Measurements from ENCODE around the gene RAB2B. TPM values are rescaled to one million over a fixed set of nuclear protein-coding genes. Genes with fewer than 3 reads are reported as not detected.
A peak's percentile ranks its signal among the peaks of the same experiment; 100 is the strongest.

The RAB2B gene
- total RNA-seq, 4 donors from 2014 or later = 20.2 to 24.9 (median 21.5) TPM

DNA sequence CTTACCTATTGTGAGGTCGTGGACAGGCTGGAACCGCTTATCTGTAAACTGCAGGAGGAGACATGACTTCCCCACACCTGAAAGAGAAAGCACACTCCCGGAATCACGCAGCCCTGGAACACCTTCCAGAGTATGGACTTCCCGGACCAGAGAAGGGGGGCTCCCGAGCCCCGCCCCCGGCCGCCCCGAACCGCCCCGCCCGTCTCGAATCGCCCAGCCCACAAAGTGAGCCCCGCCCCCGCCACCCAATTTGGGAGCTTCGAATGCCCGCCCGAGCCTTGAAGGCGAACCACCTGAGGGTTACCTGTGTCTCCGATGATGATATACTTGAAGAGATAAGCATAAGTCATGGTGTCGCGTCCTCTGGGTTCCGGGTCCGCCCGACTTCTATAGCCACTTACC lies 235 bp downstream of the RAB2B start:
- no peaks in the 10 kb centered on the region for H3K27me3 ChIP-seq
- peak; percentile 92 to 95 for DNase-seq (ENCODE audit: low spot score in 2 of 2)
- H3K36me3 ChIP-seq = peaks cover 22% of the 10 kb centered on the region
- whole genome bisulfite sequencing = 0% methylated on average over 23 of the region's 27 CpGs
- no peaks in the 10 kb centered on the region for H3K9me3 ChIP-seq
- TF ChIP-seq EP300 (IDR thresholded peaks at IDR 0.05) (no peak), POLR2AphosphoS5 (IDR thresholded peaks at IDR 0.05) (no peak), POLR2A (IDR thresholded peaks at IDR 0.05) (no peak)
- TF ChIP-seq, protein P1, sequence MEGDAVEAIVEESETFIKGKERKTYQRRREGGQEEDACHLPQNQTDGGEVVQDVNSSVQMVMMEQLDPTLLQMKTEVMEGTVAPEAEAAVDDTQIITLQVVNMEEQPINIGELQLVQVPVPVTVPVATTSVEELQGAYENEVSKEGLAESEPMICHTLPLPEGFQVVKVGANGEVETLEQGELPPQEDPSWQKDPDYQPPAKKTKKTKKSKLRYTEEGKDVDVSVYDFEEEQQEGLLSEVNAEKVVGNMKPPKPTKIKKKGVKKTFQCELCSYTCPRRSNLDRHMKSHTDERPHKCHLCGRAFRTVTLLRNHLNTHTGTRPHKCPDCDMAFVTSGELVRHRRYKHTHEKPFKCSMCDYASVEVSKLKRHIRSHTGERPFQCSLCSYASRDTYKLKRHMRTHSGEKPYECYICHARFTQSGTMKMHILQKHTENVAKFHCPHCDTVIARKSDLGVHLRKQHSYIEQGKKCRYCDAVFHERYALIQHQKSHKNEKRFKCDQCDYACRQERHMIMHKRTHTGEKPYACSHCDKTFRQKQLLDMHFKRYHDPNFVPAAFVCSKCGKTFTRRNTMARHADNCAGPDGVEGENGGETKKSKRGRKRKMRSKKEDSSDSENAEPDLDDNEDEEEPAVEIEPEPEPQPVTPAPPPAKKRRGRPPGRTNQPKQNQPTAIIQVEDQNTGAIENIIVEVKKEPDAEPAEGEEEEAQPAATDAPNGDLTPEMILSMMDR (IDR thresholded peaks at IDR 0.05) = no peak
- H3K4me1 ChIP-seq = peaks cover 25% of the 10 kb centered on the region
- peak overlapping the region; percentile 91 for H3K27ac ChIP-seq
- H3K4me3 ChIP-seq = peak overlapping the region; percentile 79

DNA sequence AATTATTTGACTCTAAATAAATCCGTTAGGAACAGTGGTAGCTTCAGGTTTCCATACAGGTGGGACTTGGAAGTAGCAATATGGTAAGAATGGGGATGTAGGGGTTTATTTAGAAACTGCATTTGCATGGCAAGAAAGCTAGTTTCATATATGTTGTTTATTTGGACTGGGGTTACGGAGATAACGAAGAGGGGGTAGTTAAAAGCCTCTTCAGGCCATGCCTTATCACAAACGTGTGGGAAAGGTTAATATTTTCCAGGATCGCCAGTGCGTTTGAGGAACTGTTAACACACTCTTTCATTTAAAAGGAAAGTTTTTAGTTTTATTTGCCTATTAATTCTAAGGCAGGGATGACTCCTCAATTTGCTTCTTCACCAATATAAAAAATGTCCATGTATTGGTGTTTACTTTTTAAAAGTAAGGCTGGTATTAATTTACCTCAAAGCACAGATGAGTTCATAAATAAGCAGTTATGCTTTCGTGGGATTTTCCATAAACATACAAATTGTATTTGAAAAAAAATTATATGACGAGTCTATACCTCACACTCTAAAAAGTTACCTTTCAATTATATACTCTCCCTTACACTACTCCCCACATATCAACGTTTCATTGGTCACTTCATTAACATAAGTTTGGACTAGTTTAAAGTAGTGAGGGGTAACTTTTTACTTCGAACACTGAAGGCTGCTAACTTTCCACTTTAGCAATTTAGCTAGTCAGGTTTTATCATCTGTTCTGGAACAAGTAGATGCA lies 814 bp downstream of the RAB2B start:
- TF ChIP-seq EP300 (IDR thresholded peaks at IDR 0.05) = no peak
- TF ChIP-seq, protein P1 (IDR thresholded peaks at IDR 0.05) = no peak

DNA sequence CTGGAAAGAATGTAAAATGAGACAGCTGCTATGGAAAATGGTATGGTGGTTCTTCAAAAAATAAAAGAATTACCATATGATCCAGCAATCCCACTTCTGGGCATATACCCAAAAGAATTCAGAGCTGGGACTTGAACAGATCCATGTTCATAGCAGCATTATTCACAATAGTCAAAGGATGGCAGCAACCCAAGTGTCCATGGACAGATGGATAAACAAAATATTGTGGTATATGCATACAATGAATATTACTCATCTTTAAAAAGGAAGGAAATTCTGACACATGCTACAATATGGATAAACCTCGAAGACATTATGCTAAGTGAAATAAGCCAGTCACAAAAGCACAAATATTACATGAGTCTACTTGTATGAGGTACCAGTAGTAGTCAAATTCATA lies 9.1 kb downstream of the RAB2B start:
- 43% methylated on average over 1 of the region's 1 CpG for WGBS
- Histone ChIP-seq H3K4me3 (no peak overlapping the region), H3K4me1 (no peaks in the 10 kb centered on the region), H3K27ac (no peak overlapping the region), H3K36me3 (peaks cover 51% of the 10 kb centered on the region), H3K27me3 (no peaks in the 10 kb centered on the region), H3K9me3 (no peaks in the 10 kb centered on the region)
- no peak for TF ChIP-seq POLR2AphosphoS5 (IDR thresholded peaks at IDR 0.05)
- TF ChIP-seq POLR2A (IDR thresholded peaks at IDR 0.05) = no peak
- no peak for TF ChIP-seq EP300 (IDR thresholded peaks at IDR 0.05)
- TF ChIP-seq, protein P1 (IDR thresholded peaks at IDR 0.05) = no peak
- DNase-seq (ENCODE audit: low spot score in 2 of 2) = no peak

More for the DNA sequence above, 814 bp downstream of the RAB2B start:
- H3K4me3 ChIP-seq = peak overlapping the region; percentile 79
- H3K27me3 ChIP-seq = no peaks in the 10 kb centered on the region
- H3K27ac ChIP-seq = peak overlapping the region; percentile 91
- peaks cover 25% of the 10 kb centered on the region for H3K4me1 ChIP-seq
- peaks cover 19% of the 10 kb centered on the region for H3K36me3 ChIP-seq
- WGBS = 36% methylated on average over 10 of the region's 10 CpGs
- no peaks in the 10 kb centered on the region for H3K9me3 ChIP-seq
- DNase-seq (ENCODE audit: low spot score in 2 of 2) = no peak

GRCh38 chr14:21455912-21456667 lies 20.7 kb downstream of the RAB2B start, which contains the start of gene CHD8:
Gene CHD8, minus strand, starts transcription at chr14:21456123. Its CDS starts 24,480 bp downstream, at chr14:21431643.
- Histone ChIP-seq H3K27me3 (no peaks in the 10 kb centered on the region), H3K9me3 (no peaks in the 10 kb centered on the region), H3K4me3 (peak within 1 kb of the TSS; percentile 62), H3K4me1 (peaks cover 30% of the 10 kb centered on the region), H3K36me3 (peaks cover 13% of the 10 kb centered on the region), H3K27ac (peak within 1 kb of the TSS; percentile 97)
- DNase-seq (ENCODE audit: low spot score in 2 of 2) = peak; percentile 100
- WGBS = under 1% methylated on average over 33 of the region's 36 CpGs
- TF ChIP-seq, protein P1 (IDR thresholded peaks at IDR 0.05) = peak; percentile 24 to 43
- peak in 1 of 2 donors; percentile 57 for TF ChIP-seq POLR2A (IDR thresholded peaks at IDR 0.05)
- no peak for TF ChIP-seq EP300 (IDR thresholded peaks at IDR 0.05)
- TF ChIP-seq POLR2AphosphoS5 (IDR thresholded peaks at IDR 0.05) = peak in 1 of 3 donors; percentile 73

- no peaks in the 10 kb centered on the region for H3K27me3 ChIP-seq
- no peak for DNase-seq (ENCODE audit: low spot score in 2 of 2)
- peaks cover 30% of the 10 kb centered on the region for H3K4me1 ChIP-seq
- peak overlapping the region; percentile 97 for H3K27ac ChIP-seq
- H3K9me3 ChIP-seq = no peaks in the 10 kb centered on the region
- peak overlapping the region; percentile 62 for H3K4me3 ChIP-seq
- peaks cover 8% of the 10 kb centered on the region for H3K36me3 ChIP-seq
- no peak for TF ChIP-seq POLR2AphosphoS5 (IDR thresholded peaks at IDR 0.05)
- no peak for TF ChIP-seq EP300 (IDR thresholded peaks at IDR 0.05)
- TF ChIP-seq POLR2A (IDR thresholded peaks at IDR 0.05) = no peak
- TF ChIP-seq, protein P1 (IDR thresholded peaks at IDR 0.05) = no peak
- 2% methylated on average over 17 of the region's 17 CpGs for WGBS
Observed at GRCh38 chr14:21455592-21455911, 21.2 kb downstream of the RAB2B start.

All from suprapubic skin (tissue), 4 donors.